GM12892 (cell line): ENCODE measurements around the gene NUP210L.
"Not testable (repeated sequence)": the region's sequence is repeated elsewhere in the genome, so short reads cannot be mapped to it uniquely, and the experiment has no call there.

Experiments
- DNase-seq: peaks from one replicate; pipeline ENCODE4 v3.0.0; 2011; ENCODE audit not compliant: insufficient read length
- FAIRE-seq: peaks from 2 replicates; lab custom pipeline; 2011; peaks lifted over from hg19 to GRCh38; lab: Jason Lieb, UNC
- POLR2A ChIP-seq: IDR thresholded peaks from 2 replicates; pipeline ENCODE4 v1.6.1; 2011; ENCODE audit warnings: low read depth, low read length, control low read depth
- POLR2AphosphoS5 ChIP-seq: IDR thresholded peaks from 2 replicates; pipeline ENCODE4 v1.6.1; 2011; ENCODE audit warnings: low read depth, low read length, control low read depth
- TAF1 ChIP-seq: IDR thresholded peaks from 2 replicates; pipeline ENCODE4 v1.6.1; 2011; ENCODE audit warnings: low read depth, mild to moderate bottlenecking, control low read depth, low read length, borderline replicate concordance

Gene NUP210L

DNA sequence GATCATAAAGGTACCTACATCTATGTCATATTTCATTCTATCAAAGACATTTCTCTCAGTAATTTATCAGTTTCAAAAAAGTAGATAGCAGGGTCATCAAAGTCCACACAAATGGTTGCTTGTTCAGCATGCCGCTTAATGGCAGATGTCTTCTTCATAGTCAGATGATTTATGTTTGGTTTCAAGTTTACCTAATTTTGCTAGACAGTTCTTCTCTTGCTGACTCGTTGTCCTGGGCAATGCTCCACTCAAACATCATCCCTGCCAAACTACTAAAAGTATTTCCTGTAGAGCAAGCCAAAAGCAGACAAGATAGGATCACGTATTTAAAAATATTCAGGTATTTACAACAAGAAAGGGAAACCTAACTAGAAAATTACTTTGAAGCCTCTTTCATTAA, 13.6 kb downstream of the NUP210L start:
- FAIRE-seq (no peak), DNase-seq (no peak)
- no peak for TF ChIP-seq TAF1
- no peak for TF ChIP-seq POLR2A
- no peak for TF ChIP-seq POLR2AphosphoS5

DNA sequence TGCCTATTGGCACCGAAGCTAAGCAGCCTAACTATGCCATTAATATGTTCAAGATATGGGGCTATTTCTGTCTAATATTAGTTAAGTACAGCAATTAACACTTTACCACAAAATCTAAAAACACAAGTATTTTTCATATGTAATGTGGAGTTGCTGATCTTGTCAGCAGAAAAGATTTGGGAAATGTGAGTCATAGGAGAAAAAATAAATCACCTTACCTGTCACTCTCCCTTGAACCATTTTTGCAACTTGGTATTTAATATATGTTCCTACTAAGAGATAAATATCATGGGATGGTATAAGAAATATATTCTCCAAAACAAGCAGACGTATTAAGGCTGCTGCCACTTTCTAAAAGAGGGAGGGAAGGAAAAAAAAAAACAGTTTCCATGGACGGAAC, 17.0 kb downstream of the NUP210L start:
- FAIRE-seq: no peak
- TF ChIP-seq TAF1 (no peak), POLR2A (no peak), POLR2AphosphoS5 (no peak)

GRCh38 chr1:154133256-154133655, 21.6 kb downstream of the NUP210L start:
- DNase-seq: no peak
- TF ChIP-seq TAF1: no peak
- no peak for TF ChIP-seq POLR2A
- no peak for TF ChIP-seq POLR2AphosphoS5
- no peak for FAIRE-seq

More for the DNA sequence above, 17.0 kb downstream of the NUP210L start:
- DNase-seq: no peak

DNA sequence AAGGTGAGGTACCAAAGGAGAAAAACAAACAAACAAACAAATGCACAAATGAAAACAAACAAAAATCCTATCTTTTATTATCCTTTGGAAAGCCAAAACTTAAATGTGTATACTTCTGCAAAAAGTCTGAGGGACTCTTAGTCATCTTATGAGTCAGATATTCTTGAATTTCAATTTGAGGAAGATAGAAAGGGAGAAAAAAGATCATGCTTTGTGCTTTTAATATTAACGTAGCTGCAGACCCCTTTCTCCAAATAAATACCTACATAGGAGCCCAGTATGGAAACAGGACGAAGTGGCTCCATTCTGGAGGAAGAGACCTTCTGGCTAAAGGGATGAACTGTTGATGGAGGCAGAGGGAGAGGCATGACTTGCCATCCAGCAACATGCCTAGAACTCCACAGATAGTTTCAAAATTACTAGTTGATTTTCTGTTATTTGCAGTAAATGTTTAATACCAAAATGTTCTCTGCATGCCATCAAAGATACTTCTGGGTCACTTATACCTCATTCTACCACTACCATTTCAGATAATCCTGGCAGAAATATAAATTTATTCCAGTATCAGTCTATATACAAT, 25.4 kb downstream of the NUP210L start:
- no peak for DNase-seq
- peak; percentile 9 for FAIRE-seq
- TF ChIP-seq POLR2AphosphoS5 (no peak), TAF1 (no peak), POLR2A (no peak)

GRCh38 chr1:154123205-154123604, 31.7 kb downstream of the NUP210L start:
- FAIRE-seq, DNase-seq: not testable (repeated sequence)

DNA sequence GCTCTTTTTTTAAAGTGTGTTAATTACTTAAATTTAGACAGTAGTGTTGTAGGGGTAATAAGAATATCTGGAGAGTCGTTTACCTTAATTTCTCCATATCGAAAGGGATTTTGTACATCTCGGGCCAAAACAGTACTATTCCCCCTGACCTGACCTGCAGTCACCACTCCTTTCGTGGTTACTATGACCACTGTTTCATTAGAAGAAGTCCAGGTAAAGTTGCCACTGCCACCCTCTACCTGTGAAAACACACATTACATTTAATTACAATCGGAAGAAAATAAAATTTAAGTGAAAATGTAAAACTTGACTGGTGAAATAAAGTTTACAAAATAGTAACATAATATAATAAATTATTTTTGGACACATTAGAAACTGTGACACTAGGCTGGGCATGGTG, 37.2 kb downstream of the NUP210L start:
- FAIRE-seq (no peak), DNase-seq (no peak)
- TF ChIP-seq POLR2A: no peak
- TF ChIP-seq TAF1: no peak
- TF ChIP-seq POLR2AphosphoS5: no peak

- no peak for FAIRE-seq
- TF ChIP-seq TAF1 (no peak), POLR2A (no peak)
Measured at GRCh38 chr1:154115180-154115579, 39.7 kb downstream of the NUP210L start.

DNA sequence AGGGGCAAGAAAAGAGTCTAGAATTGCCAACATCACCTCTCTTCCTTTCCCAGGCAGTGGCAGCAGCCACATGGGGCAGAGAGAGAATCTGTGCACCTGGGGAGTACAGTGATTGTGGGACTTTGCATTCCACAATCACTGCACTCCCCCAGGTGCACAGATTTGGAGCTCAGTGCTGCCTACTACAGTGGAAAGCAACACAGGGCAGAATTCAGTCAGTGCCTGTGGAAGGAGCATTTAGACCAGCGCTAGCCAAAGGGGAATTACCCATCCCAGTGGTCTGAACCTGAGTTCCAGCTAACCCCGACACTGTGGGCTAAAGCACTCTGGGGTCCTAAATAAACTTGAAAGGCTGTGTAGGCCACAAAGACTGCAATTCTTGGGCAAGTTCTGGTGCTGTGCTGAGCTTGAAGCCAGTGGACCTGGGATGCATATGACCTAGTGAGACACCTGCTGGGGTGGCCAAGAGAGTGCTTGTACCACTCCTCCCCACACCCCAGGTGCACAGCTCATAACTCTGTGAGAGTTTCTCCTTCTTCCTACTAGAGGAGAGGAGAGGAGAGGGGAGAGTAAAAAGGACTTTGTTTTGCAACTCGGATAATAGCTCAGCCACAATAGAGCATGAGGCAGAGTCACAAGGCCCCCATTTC, 50.3 kb downstream of the NUP210L start:
- FAIRE-seq: no peak
- no peak for DNase-seq
- TF ChIP-seq POLR2AphosphoS5 (no peak), TAF1 (no peak), POLR2A (no peak)

More at GRCh38 chr1:154115180-154115579, 39.7 kb downstream of the NUP210L start:
- no peak for DNase-seq

- not testable (repeated sequence) for FAIRE-seq, DNase-seq
Measured at GRCh38 chr1:154100141-154100540, 54.7 kb downstream of the NUP210L start.

DNA sequence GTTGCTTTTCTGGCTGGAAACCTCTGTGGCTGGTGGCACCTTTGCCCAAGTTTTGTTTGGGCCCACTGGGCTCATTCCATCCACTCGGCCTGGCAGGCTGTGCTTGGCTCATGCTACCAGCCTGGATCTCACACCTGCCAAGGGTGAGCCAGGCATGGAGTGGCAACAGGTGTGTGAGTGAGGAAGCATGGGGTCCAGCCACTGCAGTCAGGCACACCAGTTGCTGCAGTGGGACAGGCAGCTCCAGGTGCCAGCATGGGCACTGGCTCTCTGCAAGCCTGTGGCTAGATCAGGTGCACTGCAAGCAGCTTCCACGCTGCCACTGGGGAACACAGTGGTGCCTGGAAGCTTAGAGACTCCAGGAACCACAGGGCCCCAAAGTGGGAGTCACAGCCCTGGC, 57.0 kb downstream of the NUP210L start:
- FAIRE-seq (no peak), DNase-seq (no peak)
- TF ChIP-seq POLR2A (no peak), POLR2AphosphoS5 (no peak), TAF1 (no peak)

GRCh38 chr1:154095456-154096060, 59.3 kb downstream of the NUP210L start:
- FAIRE-seq (no peak), DNase-seq (no peak)
- TF ChIP-seq TAF1 (no peak), POLR2AphosphoS5 (no peak), POLR2A (no peak)

GRCh38 chr1:154094411-154094810, 60.5 kb downstream of the NUP210L start:
- no peak for DNase-seq
- FAIRE-seq: no peak
- no peak for TF ChIP-seq TAF1
- TF ChIP-seq POLR2AphosphoS5: no peak
- TF ChIP-seq POLR2A: no peak

DNA sequence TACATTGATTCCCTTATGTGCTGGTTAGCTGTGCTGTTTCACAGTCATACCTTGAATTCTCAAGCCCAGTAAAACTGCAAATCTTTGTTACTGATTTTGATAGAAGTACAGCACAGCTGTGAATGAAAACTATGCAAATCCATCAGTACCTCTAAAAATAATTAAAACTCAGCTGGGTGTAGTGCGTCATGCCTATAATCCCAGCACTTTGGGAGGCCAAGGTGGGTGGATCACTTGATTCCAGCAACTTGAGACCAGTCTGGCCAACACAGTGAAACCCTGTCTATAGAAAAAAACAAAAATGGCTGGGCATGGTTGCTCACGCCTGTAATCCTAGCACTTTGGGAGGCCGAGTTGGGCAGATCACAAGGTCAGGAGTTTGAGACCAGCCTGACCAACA, 61.2 kb downstream of the NUP210L start:
- TF ChIP-seq TAF1 (no peak), POLR2AphosphoS5 (no peak), POLR2A (no peak)
- DNase-seq: no peak
- FAIRE-seq: no peak
